Heart right ventricle (tissue), 16 donors: ENCODE results near the gene CLIP4. TPM values are rescaled to one million over a fixed set of nuclear protein-coding genes. Genes with fewer than 3 reads are reported as not detected.

Source experiments
- ATAC-seq, 8 donors: fragments of 200-7000 bp; cut with Tn5 transposase; one replicate each; pipeline ENCODE4 v1.9.1; 2020; ENCODE audit warnings: mild to moderate bottlenecking in 8 of 8, moderate library complexity in 8 of 8, moderate number of reproducible peaks in 1 of 8
- DNase-seq, 2 donors: peaks; one replicate each; pipeline ENCODE4 v3.0.0-alpha.2; 2020
- H3K27ac ChIP-seq, 10 donors: fragments of 200-600 bp; sonication (generic) in 2 of 10; one replicate each; pipeline versions ENCODE4 v1.5.0 to v1.8.0; 2020 to 2022; ENCODE audit warnings: mild to moderate bottlenecking in 3 of 10
- H3K27me3 ChIP-seq, 7 donors: fragments of 200-600 bp; one replicate each; pipeline ENCODE4 v1.8.0; 2021 to 2022; ENCODE audit warnings: mild to moderate bottlenecking in 2 of 7
- H3K36me3 ChIP-seq, 9 donors: fragments of 200-600 bp; sonication (generic) in 1 of 9; one replicate each; pipeline versions ENCODE4 v1.5.0 to v1.8.0; 2020 to 2022; ENCODE audit warnings: mild to moderate bottlenecking in 2 of 9
- H3K4me1 ChIP-seq, 9 donors: fragments of 200-600 bp; sonication (generic) in 1 of 9; one replicate each; pipeline versions ENCODE4 v1.5.0 to v1.8.0; 2020 to 2022; ENCODE audit warnings: mild to moderate bottlenecking in 4 of 9
- H3K4me3 ChIP-seq, 10 donors: fragments of 200-600 bp; sonication (generic) in 2 of 10; one replicate each; pipeline versions ENCODE4 v1.5.0 to v1.8.0; 2020 to 2022; ENCODE audit warnings: mild to moderate bottlenecking in 7 of 10, moderate library complexity in 2 of 10
- H3K9me3 ChIP-seq, 11 donors: fragments of 200-600 bp in 10 of 11; sonication (generic) in 2 of 11; one replicate each; pipeline versions ENCODE4 v1.5.0 to v1.8.0; 2013 to 2022; ENCODE audit warnings: mild to moderate bottlenecking in 2 of 11, control low read depth in 1 of 11, moderate library complexity in 1 of 11
- CTCF ChIP-seq, 9 donors: fragments of 200-600 bp; sonication (generic) in 2 of 9; IDR thresholded peaks; one replicate each; pipeline versions ENCODE4 v1.5.0 to v1.8.0; 2021 to 2022; ENCODE audit warnings: antibody characterized with exemption in 9 of 9, mild to moderate bottlenecking in 5 of 9, moderate library complexity in 1 of 9
- WGBS, 2 donors: extraction: QIAGEN DNeasy Blood & Tissue Kit; methylation state at CpG; one replicate each; pipeline ENCODE4 v1.1.7; 2013; ENCODE audit warnings: inconsistent platforms in 1 of 2; 5-methylcytosine and 5-hydroxymethylcytosine counted together
- intact Hi-C, 10 donors: fragments of 100-400 bp; cut with DNase I; formaldehyde crosslinking; loops; one replicate each; pipeline versions ENCODE4 v1.11.1 to v1.14.2; 2022
- polyA plus RNA-seq, 2 donors: library from polyadenylated mRNA; stranded (reverse); fragments of 200-250 nt; gene quantifications; one replicate each; pipeline ENCODE4 v1.2.3, GENCODE V29; 2013
- total RNA-seq, 10 donors: library from RNA; stranded (reverse); fragmentation: NEBNext Ultra II Directional in 3 of 10; extraction: Animal tissue kit (Norgen Biotek cat#: 25700) in 3 of 10; gene quantifications; one replicate each; pipeline versions ENCODE4 v1.2.1 to v1.2.4, GENCODE V29; 2021 to 2023
- donor health status: Arrhythmogenic right ventricular cardiomyopathy.
- donor health status: ischemic (EF 13 %, LVEDD 7.1; RV severe dilation, severe dysfunction).
- donor health status: healthy with polysubstance abuse.
- donor health status: DM: no; HTN: yes; CAD: no.
- donor health status: DM: no; HTN: no; CAD: no.
- donor health status: ischemic (EF 25% LVEDD 6.9; RV normal size, moderate dysfunction).
- donor health status: ischemic (EF 25% LVEDD 5.7; RV mildly dilated, moderate dysfunction).
- donor health status: healthy.
- donor health status: DM: yes; HTN: yes; CAD: no.
- donor health status: Ischemic cardiomyopathy.
- donor health status: ischemic (EF 35%, LVEDD 5.7; RV mildly dilated, moderate dysfunction).
- donor health status: nonischemic (EF 11% LVEDD 7.7; RV severe dilation, severe dysfunction).
- donor health status: DM: yes; HTN: yes; CAD: no.
- donor health status: PGD.
- donor health status: ischemic (EF 29% LVEDD 5.4; RV normal size, mild dysfunction).
- donor health status: nonischemic (EF 23%, LVEDD 6.1; RV moderate dilation, normal function).

The CLIP4 gene
- total and polyA plus RNA-seq, 12 donors, result 8.3 to 55.2 (median 42.8) TPM

- H3K27me3 ChIP-seq, result no peaks in the 10 kb centered on the region
- no peak overlapping the region for H3K27ac ChIP-seq
- H3K9me3 ChIP-seq, result no peaks in the 10 kb centered on the region
- H3K4me3 ChIP-seq, result no peak overlapping the region
- TF ChIP-seq CTCF (IDR thresholded peaks at IDR 0.05), result no peak
- ATAC-seq (no peak), DNase-seq (no peak)
- intact Hi-C loops, result no loop called here
- no peaks in the 10 kb centered on the region for H3K4me1 ChIP-seq
- peaks cover 0 to 45% (median 0%) of the 10 kb centered on the region in 9 donors for H3K36me3 ChIP-seq
Measured at GRCh38 chr2:29182920-29183319, 67.7 kb downstream of the CLIP4 start.

DNA sequence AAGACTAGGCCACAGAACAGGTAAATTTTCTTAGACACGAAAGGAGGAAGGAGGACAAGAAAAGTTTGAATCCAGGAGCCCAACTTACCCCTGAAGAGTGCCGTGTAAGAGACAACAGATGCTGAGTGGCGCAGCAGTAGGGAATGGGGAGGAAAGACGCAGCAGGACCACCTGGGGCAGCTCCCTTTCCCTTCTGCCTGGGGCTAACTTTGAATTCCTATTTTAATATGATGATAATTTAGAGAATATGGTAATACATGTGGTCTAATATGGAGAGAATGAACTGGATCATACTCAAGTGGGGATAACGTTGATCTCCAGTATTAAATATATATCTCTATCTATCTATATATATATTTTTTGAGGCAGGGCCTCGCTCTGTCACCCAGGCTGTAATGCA lies 69.3 kb downstream of the CLIP4 start:
- ATAC-seq (no peak), DNase-seq (no peak)
- no peak for TF ChIP-seq CTCF (IDR thresholded peaks at IDR 0.05)
- Histone ChIP-seq H3K4me1 (no peaks in the 10 kb centered on the region), H3K36me3 (peaks cover 0 to 38% (median 0%) of the 10 kb centered on the region in 9 donors), H3K27ac (no peak overlapping the region), H3K27me3 (no peaks in the 10 kb centered on the region), H3K4me3 (no peak overlapping the region), H3K9me3 (no peaks in the 10 kb centered on the region)
- WGBS, 2 donors, result 91 to 93% methylated on average over 6 of the region's 6 CpGs
- intact Hi-C loops, result no loop called here

DNA sequence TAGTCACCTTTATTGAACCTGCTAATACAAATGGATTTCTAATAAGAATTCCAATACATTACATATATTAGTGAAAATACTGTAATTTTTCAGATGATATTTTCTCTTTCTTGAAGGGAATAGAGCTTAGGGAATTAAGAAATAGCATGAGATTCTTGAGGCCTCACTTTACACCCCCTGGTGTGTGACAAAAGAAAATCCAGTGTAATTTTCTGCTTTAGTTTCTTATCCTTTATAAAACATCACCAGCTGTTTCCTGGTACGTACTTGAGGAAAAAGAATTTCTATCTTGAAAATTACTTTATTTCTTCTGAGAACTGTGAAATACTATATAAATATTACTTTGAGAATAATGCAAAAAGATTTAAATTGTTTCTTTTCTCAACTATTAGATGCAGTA lies 71.6 kb downstream of the CLIP4 start:
- no peak overlapping the region for H3K4me3 ChIP-seq
- peaks cover 0 to 34% (median 0%) of the 10 kb centered on the region in 9 donors for H3K36me3 ChIP-seq
- H3K4me1 ChIP-seq, result no peaks in the 10 kb centered on the region
- no peak overlapping the region for H3K27ac ChIP-seq
- no peaks in the 10 kb centered on the region for H3K27me3 ChIP-seq
- no peak for TF ChIP-seq CTCF (IDR thresholded peaks at IDR 0.05)
- DNase-seq (no peak), ATAC-seq (no peak)
- 78 to 79% methylated on average over 1 of the region's 1 CpG for WGBS, 2 donors
- H3K9me3 ChIP-seq, result no peaks in the 10 kb centered on the region
- intact Hi-C loops, result no loop called here

DNA sequence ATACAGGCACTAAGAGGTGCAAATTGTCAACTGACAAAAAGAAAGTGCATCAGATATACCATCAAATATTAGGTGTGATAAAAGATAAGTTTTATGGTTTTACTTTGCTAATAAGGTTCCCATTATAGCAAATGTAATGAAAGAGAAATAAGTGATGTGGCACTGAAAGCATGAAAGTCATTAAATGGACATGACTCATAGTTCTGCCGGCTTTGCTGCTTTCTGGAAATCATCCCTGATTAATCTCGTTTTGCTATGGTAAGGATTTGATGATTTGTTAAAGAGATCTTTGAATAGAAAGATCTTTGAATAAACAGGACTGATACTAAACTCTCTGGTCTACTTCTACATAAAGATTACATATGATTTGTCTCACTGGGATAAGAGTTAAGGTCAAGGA lies 72.7 kb downstream of the CLIP4 start:
- Histone ChIP-seq H3K27me3 (no peaks in the 10 kb centered on the region), H3K4me3 (no peak overlapping the region), H3K36me3 (peaks cover 0 to 26% (median 0%) of the 10 kb centered on the region in 9 donors), H3K27ac (no peak overlapping the region), H3K4me1 (no peaks in the 10 kb centered on the region), H3K9me3 (no peaks in the 10 kb centered on the region)
- TF ChIP-seq CTCF (IDR thresholded peaks at IDR 0.05), result no peak
- intact Hi-C loops, result no loop called here
- ATAC-seq (no peak), DNase-seq (no peak)
- 73 to 80% methylated on average over 2 of the region's 2 CpGs for WGBS, 2 donors

DNA sequence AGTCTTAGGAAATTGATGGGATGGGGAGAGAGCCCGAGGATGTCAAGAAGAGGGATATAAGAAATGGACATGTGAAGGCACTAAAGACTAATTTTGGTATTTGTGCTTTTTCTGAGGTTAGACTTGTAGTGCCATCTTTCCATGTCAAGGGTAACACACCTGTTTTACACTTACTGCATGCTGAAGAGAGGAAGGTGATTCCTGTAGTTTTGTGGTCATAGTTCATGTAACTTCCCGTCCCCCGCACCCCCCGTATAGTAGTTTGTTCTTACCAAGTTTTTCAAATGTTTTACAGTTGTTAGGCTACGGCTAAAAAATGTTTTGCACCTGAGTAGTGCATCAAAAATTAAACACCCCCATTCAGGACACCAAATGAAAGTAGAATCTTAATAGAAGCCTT lies 73.8 kb downstream of the CLIP4 start:
- ATAC-seq, result no peak

More for the DNA sequence above, 73.8 kb downstream of the CLIP4 start:
- intact Hi-C loops, result no loop called here
- Histone ChIP-seq H3K9me3 (no peaks in the 10 kb centered on the region), H3K36me3 (peaks cover 0 to 19% (median 0%) of the 10 kb centered on the region in 9 donors), H3K4me3 (no peak overlapping the region), H3K27me3 (no peaks in the 10 kb centered on the region), H3K27ac (no peak overlapping the region), H3K4me1 (no peaks in the 10 kb centered on the region)
- no peak for DNase-seq
- 80 to 90% methylated on average over 5 of the region's 5 CpGs for WGBS, 2 donors
- TF ChIP-seq CTCF (IDR thresholded peaks at IDR 0.05), result no peak
